Measurements from ENCODE around the gene ANXA2. TPM values are rescaled to one million over a fixed set of nuclear protein-coding genes. Genes with fewer than 3 reads are reported as not detected.

ANXA2 gene
- total and polyA plus RNA-seq, 10 of the 15 experiments (the other 5 are each of a cell fraction or from before 2014, with no cell fraction given), result 135 to 540 (median 281) TPM

GRCh38 chr15:60389261-60390077 is 8.3 kb downstream of the ANXA2 start (continued):
- no peak for TF ChIP-seq BCLAF1 (IDR thresholded peaks at IDR 0.05)
- no peak for TF ChIP-seq SUPT20H (IDR thresholded peaks at IDR 0.05; ENCODE audit: borderline replicate concordance, control insufficient read depth, low read depth, low read length)

DNA sequence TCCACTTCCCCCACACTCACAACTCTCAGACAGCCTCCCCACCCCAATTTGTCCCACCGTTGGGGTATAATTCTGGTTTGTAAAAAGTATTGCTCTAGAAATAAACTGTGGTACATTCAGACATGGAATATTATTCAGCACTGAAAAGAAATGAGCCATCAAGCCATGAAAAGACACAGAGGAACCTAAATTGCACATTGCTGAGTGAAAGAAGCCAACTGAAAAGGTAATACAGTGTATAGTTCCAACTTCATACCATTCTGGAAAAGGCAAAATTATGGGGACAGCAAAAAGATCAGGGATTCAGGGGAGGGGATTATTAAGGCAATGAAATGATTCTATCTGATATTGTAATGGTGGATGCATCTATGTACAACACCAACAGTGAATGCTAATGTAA is 10.5 kb downstream of the ANXA2 start:
- H3K36me3 ChIP-seq (ENCODE audit: control insufficient read depth in 2 of 2, insufficient read depth in 2 of 2, low read length in 1 of 2), result peaks cover 0 to 4% of the 10 kb centered on the region in 2 experiments; a peak in 2 of 4 replicates
- FAIRE-seq, result no peak
- intact Hi-C loops (cut with micrococcal nuclease; ENCODE audit: unreplicated experiment), result no loop called here
- peaks cover 6% of the 10 kb centered on the region for H3K4me1 ChIP-seq (ENCODE audit: control insufficient read depth, insufficient read depth, low read length)
- H3K9ac ChIP-seq (ENCODE audit: control insufficient read depth, insufficient read depth, low read length), result no peak overlapping the region
- no peak overlapping the region for H3K27ac ChIP-seq (ENCODE audit: control insufficient read depth, insufficient read depth)
- no peak overlapping the region for H3K4me3 ChIP-seq
- SMC1A ChIA-PET (ENCODE audit: uncharacterized antibody, unreplicated experiment), result interaction anchor here (0.7 kb wide), 1 partner anchor 133 kb away, joined by 3 read pairs; no protein-coding TSS in a partner anchor
- POLR2A ChIA-PET, result no interaction called here
- H3K27me3 ChIP-seq (replicated peaks in 1 of 2; ENCODE audit: control insufficient read depth in 2 of 2, insufficient read depth in 2 of 2, low read length in 1 of 2), result no peaks in the 10 kb centered on the region
- WGBS (ENCODE audit: insufficient coverage, insufficient replicate concordance, low lambda C conversion rate, missing lambda C conversion rate), result 97% methylated on average over 1 of the region's 1 CpG
- H3K4me2 ChIP-seq (ENCODE audit: control insufficient read depth, insufficient read depth), result no peak overlapping the region
- RAD21 ChIA-PET (ENCODE audit: unreplicated experiment), result no interaction called here
- no peak overlapping the region for H2AFZ ChIP-seq (ENCODE audit: control insufficient read depth, low read depth, low read length)
- peaks cover 27% of the 10 kb centered on the region for H3K79me2 ChIP-seq (ENCODE audit: control insufficient read depth, insufficient read depth, low read length)
- DNase-seq (ENCODE audit: low read depth, low spot score), result no peak
- H3K9me3 ChIP-seq (replicated peaks; ENCODE audit: control insufficient read depth, insufficient read depth, low read length), result no peaks in the 10 kb centered on the region
- no peak for ATAC-seq
- no peaks in the 10 kb centered on the region for H4K20me1 ChIP-seq (ENCODE audit: control insufficient read depth, insufficient read depth)
- no TSS peak for BruUV-seq (replicated peaks)
- CTCF ChIA-PET, result interaction anchor here (1.1 kb wide), 1 partner anchor 28 kb away, joined by 3 read pairs; no protein-coding TSS in a partner anchor
- in situ Hi-C loops (cut with MboI), result no loop called here
- TF ChIP-seq RELB (IDR thresholded peaks at IDR 0.05; ENCODE audit: low read depth) (no peak), ZNF384 (IDR thresholded peaks at IDR 0.05; ENCODE audit: borderline replicate concordance, low read depth, low read length) (no peak), MEF2B (IDR thresholded peaks at IDR 0.05; ENCODE audit: partially characterized antibody, poor library complexity, severe bottlenecking) (no peak), STAT1 (conservative IDR thresholded peaks at IDR 0.05) (no peak), CREB1 (IDR thresholded peaks at IDR 0.05; ENCODE audit: low read depth) (no peak), SIN3A (IDR thresholded peaks at IDR 0.05; ENCODE audit: low read depth, low read length) (no peak), NFYB (IDR thresholded peaks at IDR 0.05; ENCODE audit: insufficient read depth, low read depth, low read length) (no peak)
- TF ChIP-seq, protein P1, sequence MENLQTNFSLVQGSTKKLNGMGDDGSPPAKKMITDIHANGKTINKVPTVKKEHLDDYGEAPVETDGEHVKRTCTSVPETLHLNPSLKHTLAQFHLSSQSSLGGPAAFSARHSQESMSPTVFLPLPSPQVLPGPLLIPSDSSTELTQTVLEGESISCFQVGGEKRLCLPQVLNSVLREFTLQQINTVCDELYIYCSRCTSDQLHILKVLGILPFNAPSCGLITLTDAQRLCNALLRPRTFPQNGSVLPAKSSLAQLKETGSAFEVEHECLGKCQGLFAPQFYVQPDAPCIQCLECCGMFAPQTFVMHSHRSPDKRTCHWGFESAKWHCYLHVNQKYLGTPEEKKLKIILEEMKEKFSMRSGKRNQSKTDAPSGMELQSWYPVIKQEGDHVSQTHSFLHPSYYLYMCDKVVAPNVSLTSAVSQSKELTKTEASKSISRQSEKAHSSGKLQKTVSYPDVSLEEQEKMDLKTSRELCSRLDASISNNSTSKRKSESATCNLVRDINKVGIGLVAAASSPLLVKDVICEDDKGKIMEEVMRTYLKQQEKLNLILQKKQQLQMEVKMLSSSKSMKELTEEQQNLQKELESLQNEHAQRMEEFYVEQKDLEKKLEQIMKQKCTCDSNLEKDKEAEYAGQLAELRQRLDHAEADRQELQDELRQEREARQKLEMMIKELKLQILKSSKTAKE (IDR thresholded peaks at IDR 0.05; ENCODE audit: low read depth, poor library complexity, severe bottlenecking), result no peak
- TF ChIP-seq, protein P2, sequence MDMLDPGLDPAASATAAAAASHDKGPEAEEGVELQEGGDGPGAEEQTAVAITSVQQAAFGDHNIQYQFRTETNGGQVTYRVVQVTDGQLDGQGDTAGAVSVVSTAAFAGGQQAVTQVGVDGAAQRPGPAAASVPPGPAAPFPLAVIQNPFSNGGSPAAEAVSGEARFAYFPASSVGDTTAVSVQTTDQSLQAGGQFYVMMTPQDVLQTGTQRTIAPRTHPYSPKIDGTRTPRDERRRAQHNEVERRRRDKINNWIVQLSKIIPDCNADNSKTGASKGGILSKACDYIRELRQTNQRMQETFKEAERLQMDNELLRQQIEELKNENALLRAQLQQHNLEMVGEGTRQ (IDR thresholded peaks at IDR 0.05; ENCODE audit: borderline replicate concordance, low read depth, low read length), result no peak
